Muscle of leg (tissue), 9 donors: Measurements from ENCODE around the gene TCF12. TPM values are rescaled to one million over a fixed set of nuclear protein-coding genes. Genes with fewer than 3 reads are reported as not detected.

Experiments used
- polyA plus RNA-seq, 8 donors: library from polyadenylated mRNA; unstranded; fragments of 120-200 nt; gene quantifications; one replicate each; pipeline versions ENCODE4 v1.2.1 to v1.2.3, GENCODE V29; 2013; ENCODE audit warnings: inconsistent platforms in 1 of 8, low replicate concordance in 1 of 8; ENCODE audit not compliant: insufficient read length in 8 of 8, insufficient read depth in 1 of 8
- total RNA-seq: library from RNA; stranded (reverse); fragments of 120-200 nt; gene quantifications from one replicate; pipeline ENCODE4 v1.2.4, GENCODE V29; 2013

Gene TCF12
- total and polyA plus RNA-seq, 9 donors, result 79.1 to 147 (median 116) TPM

Other genes starting within 250 kb of the TCF12 start
- gene ZNF280D, start 185.1 kb upstream of the TCF12 start, total RNA-seq, result 40.4 TPM
- 10 to 100 TPM; 28.3 to 42.5 (median 33.0) TPM for gene ZNF280D, start 185.1 kb upstream of the TCF12 start, polyA plus RNA-seq